ENCODE measurements around the gene IFRD2. TPM values are rescaled to one million over a fixed set of nuclear protein-coding genes. Genes with fewer than 3 reads are reported as not detected.

Gene IFRD2
- total and polyA plus RNA-seq, 2 of the 13 experiments (the other 11 are each of a cell fraction or from before 2014, with no cell fraction given) = 32.8 to 96.1 TPM

DNA sequence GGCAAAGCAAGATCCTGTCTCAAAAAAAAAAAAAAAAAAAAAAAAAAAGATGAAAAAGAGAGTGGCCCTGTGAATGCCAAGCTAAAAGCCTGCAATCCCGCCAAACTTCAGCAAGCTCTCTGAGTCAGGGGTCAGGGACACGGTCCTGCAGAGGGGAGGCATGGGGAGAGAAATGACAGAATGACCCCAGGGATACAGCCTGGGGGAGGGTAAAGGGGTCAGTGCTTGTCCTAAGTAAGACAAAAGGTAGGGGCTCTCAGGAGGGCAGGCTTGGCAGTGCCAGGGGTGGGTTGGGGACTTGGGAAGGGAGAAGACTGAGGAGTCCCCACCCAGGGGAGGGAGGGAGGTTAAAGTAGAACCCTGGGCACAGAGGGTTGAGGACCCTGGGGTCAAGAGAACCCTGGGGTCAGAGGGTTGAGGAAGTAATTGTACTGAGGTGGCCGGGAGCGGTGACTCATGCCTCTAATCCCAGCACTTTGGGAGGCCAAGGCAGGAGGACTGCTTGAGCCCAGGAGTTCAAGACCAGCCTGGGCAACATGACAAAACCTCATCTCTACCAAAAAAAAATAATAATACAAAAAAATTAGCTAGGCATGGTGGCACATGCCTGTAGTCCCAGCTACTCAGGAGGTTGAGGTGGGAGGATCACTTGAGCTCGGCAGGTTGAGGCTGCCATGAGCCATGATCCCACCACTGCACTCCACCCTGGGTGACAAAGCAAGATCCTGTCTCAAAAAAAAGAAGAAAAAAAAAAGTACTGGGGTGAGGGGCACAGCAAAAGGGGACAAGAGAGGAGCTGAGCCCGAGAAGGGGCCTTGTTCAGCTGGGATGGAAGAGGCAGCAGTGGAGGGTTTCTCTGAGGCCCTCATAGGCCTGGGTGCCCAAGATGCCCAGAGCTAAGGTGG is 28.5 kb downstream of the IFRD2 start (continued):
- no peak for TF ChIP-seq CHCHD3 (CRISPR knock-in tag; IDR thresholded peaks at IDR 0.05)
- no peak for TF ChIP-seq ARNT2 (CRISPR knock-in tag; IDR thresholded peaks at IDR 0.05; ENCODE audit: low read depth)
- TF ChIP-seq, protein P1, sequence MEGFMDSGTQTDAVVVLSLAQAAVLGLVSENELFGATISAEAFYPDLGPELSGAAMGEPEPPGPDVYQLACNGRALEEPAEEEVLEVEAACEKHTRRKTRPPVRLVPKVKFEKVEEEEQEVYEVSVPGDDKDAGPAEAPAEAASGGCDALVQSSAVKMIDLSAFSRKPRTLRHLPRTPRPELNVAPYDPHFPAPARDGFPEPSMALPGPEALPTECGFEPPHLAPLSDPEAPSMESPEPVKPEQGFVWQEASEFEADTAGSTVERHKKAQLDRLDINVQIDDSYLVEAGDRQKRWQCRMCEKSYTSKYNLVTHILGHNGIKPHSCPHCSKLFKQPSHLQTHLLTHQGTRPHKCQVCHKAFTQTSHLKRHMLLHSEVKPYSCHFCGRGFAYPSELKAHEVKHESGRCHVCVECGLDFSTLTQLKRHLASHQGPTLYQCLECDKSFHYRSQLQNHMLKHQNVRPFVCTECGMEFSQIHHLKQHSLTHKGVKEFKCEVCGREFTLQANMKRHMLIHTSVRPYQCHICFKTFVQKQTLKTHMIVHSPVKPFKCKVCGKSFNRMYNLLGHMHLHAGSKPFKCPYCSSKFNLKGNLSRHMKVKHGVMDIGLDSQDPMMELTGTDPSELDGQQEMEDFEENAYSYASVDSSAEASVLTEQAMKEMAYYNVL (CRISPR knock-in tag; IDR thresholded peaks at IDR 0.05; ENCODE audit: borderline replicate concordance) = no peak
- TF ChIP-seq ZNF878 (CRISPR knock-in tag; IDR thresholded peaks at IDR 0.05) = no peak
- no peak for TF ChIP-seq TEAD2 (CRISPR knock-in tag; IDR thresholded peaks at IDR 0.05)
- 0 out of 2 replicates have a peak, but pooled peaks have one; percentile 49 for TF ChIP-seq RXRB (CRISPR knock-in tag; IDR thresholded peaks at IDR 0.05; ENCODE audit: borderline replicate concordance)
- peak; percentile 55 for TF ChIP-seq SAP130 (CRISPR knock-in tag; IDR thresholded peaks at IDR 0.05; ENCODE audit: low read depth)
- peak; percentile 14; the same call in 1 of the 2 replicates for TF ChIP-seq RXRA (CRISPR knock-in tag; IDR thresholded peaks at IDR 0.05)
- 0 out of 2 replicates have a peak, but pooled peaks have one; percentile 15 for TF ChIP-seq ZNF563 (CRISPR knock-in tag; IDR thresholded peaks at IDR 0.05)
- TF ChIP-seq GABPB1 (CRISPR knock-in tag; IDR thresholded peaks at IDR 0.05) = no peak
- peak; percentile 9; the same call in 1 of the 2 replicates for TF ChIP-seq ZMYM4 (CRISPR knock-in tag; IDR thresholded peaks at IDR 0.05)
- TF ChIP-seq RBAK (CRISPR knock-in tag; IDR thresholded peaks at IDR 0.05) = no peak
- no peak for TF ChIP-seq ZNF343 (CRISPR knock-in tag; IDR thresholded peaks at IDR 0.05)
- TF ChIP-seq, protein P2, sequence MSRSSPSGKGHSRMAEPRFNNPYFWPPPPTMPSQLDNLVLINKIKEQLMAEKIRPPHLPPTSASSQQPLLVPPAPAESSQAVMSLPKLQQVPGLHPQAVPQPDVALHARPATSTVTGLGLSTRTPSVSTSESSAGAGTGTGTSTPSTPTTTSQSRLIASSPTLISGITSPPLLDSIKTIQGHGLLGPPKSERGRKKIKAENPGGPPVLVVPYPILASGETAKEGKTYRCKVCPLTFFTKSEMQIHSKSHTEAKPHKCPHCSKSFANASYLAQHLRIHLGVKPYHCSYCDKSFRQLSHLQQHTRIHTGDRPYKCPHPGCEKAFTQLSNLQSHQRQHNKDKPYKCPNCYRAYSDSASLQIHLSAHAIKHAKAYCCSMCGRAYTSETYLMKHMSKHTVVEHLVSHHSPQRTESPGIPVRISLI (CRISPR knock-in tag; IDR thresholded peaks at IDR 0.05; ENCODE audit: borderline replicate concordance) = peak; percentile 65; the same call in 1 of the 2 replicates
- TF ChIP-seq ETV5 (CRISPR knock-in tag; IDR thresholded peaks at IDR 0.05; ENCODE audit: borderline replicate concordance) = peak; percentile 15; the same call in 1 of the 2 replicates
- peak in 1 of 2 experiments; percentile 52; a peak in 1 of 4 replicates for TF ChIP-seq EP300 (IDR thresholded peaks at IDR 0.05; ENCODE audit: low read depth in 2 of 2, low read length in 2 of 2)
- no peak for TF ChIP-seq EP300 (CRISPR knock-in tag; IDR thresholded peaks at IDR 0.05; ENCODE audit: borderline replicate concordance)
- TF ChIP-seq HNF4A (CRISPR knock-in tag; IDR thresholded peaks at IDR 0.05) = peak; percentile 40
- TF ChIP-seq, protein P3, sequence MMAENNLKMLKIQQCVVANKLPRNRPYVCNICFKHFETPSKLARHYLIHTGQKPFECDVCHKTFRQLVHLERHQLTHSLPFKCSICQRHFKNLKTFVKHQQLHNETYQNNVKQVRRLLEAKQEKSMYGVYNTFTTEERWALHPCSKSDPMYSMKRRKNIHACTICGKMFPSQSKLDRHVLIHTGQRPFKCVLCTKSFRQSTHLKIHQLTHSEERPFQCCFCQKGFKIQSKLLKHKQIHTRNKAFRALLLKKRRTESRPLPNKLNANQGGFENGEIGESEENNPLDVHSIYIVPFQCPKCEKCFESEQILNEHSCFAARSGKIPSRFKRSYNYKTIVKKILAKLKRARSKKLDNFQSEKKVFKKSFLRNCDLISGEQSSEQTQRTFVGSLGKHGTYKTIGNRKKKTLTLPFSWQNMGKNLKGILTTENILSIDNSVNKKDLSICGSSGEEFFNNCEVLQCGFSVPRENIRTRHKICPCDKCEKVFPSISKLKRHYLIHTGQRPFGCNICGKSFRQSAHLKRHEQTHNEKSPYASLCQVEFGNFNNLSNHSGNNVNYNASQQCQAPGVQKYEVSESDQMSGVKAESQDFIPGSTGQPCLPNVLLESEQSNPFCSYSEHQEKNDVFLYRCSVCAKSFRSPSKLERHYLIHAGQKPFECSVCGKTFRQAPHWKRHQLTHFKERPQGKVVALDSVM (CRISPR knock-in tag; IDR thresholded peaks at IDR 0.05) = peak; percentile 97
- 0 out of 2 replicates have a peak, but pooled peaks have one; percentile 21 for TF ChIP-seq SALL1 (CRISPR knock-in tag; IDR thresholded peaks at IDR 0.05)
- TF ChIP-seq MED1 (CRISPR knock-in tag; IDR thresholded peaks at IDR 0.05) = peak; percentile 41; the same call in 1 of the 2 replicates
- TF ChIP-seq CHD4 (IDR thresholded peaks at IDR 0.05; ENCODE audit: borderline replicate concordance, low read length) = peak; percentile 77; the same call in 1 of the 2 replicates
- TF ChIP-seq, protein P4, sequence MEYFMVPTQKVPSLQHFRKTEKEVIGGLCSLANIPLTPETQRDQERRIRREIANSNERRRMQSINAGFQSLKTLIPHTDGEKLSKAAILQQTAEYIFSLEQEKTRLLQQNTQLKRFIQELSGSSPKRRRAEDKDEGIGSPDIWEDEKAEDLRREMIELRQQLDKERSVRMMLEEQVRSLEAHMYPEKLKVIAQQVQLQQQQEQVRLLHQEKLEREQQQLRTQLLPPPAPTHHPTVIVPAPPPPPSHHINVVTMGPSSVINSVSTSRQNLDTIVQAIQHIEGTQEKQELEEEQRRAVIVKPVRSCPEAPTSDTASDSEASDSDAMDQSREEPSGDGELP (IDR thresholded peaks at IDR 0.05; ENCODE audit: borderline replicate concordance, low read depth) = no peak

Measured in HepG2 (cell line).